Fibroblast of villous mesenchyme (primary cell): ENCODE measurements around the gene CHI3L1. TPM values are rescaled to one million over a fixed set of nuclear protein-coding genes. Genes with fewer than 3 reads are reported as not detected.

Source experiments
- DNase-seq: peaks from one replicate; pipeline ENCODE4 v3.0.0-alpha.2; 2010; ENCODE audit warnings: low read depth
- H3K4me3 ChIP-seq: 2 replicates; pipeline ENCODE4 v1.5.1; 2011; ENCODE audit warnings: low read depth, mild to moderate bottlenecking, low read length
- total RNA-seq: library from RNA; depleted of rRNA; stranded (reverse); fragments of >200 nt; gene quantifications from 2 replicates; pipeline ENCODE4 v1.2.3, GENCODE V29; 2012
- TF ChIP-seq, protein P1 (sequence below): IDR thresholded peaks from 2 replicates; pipeline ENCODE4 v1.5.1; 2012; ENCODE audit warnings: low read depth, mild to moderate bottlenecking, low read length; ENCODE audit not compliant: insufficient read depth

Gene CHI3L1
- total RNA-seq, 1 donor, result 136 TPM

DNA sequence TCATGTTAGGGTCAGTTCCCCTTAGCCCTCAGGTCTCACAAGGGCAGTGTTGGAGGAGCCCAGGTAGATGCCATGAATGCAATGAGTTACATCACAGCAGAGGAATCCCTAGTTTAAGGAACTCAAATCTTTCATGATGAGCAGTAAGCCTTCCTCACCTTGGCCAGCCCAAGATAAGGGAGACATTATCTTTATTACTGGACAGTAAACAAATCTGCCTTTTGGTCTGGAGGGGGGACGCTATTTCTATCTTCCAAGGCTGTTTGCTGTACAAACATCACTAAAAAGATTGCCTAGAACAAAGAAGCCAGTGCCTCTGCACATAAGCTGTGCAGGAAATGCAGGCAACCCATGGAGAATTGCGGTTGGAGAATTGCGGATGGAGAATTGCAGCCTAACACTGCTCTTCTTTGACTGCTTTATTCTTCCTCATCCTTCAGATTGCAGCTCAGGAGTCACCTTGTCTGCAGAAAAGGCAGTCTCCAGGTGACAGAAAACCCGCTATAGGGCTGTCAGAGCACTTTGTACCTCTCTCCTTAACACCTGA is 2.3 kb upstream of the CHI3L1 start:
- no peak for DNase-seq
- TF ChIP-seq, protein P1, sequence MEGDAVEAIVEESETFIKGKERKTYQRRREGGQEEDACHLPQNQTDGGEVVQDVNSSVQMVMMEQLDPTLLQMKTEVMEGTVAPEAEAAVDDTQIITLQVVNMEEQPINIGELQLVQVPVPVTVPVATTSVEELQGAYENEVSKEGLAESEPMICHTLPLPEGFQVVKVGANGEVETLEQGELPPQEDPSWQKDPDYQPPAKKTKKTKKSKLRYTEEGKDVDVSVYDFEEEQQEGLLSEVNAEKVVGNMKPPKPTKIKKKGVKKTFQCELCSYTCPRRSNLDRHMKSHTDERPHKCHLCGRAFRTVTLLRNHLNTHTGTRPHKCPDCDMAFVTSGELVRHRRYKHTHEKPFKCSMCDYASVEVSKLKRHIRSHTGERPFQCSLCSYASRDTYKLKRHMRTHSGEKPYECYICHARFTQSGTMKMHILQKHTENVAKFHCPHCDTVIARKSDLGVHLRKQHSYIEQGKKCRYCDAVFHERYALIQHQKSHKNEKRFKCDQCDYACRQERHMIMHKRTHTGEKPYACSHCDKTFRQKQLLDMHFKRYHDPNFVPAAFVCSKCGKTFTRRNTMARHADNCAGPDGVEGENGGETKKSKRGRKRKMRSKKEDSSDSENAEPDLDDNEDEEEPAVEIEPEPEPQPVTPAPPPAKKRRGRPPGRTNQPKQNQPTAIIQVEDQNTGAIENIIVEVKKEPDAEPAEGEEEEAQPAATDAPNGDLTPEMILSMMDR, result no peak
- H3K4me3 ChIP-seq, result no peak overlapping the region

GRCh38 chr1:203187689-203188264 is 1.3 kb upstream of the CHI3L1 start:
- no peak for DNase-seq
- no peak overlapping the region for H3K4me3 ChIP-seq
- TF ChIP-seq, protein P1, result no peak

DNA sequence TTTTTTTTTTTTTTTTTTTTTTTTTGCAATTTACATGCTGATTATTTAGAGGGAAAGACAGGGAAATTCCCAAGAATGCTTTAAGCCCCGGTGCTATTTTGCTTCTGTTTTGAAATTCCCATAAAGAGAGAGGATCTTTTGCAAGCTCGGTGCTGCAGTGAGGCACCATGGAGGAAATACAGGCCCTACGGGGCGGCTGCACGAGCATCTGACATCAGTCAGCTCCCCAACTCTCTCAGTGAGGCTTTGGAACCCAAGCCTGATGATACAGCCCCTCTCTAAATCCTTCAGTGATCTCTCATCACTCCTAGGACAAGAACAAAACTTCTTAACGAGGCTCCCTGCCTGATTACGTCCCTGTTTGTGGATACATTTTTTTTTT is 791 bp upstream of the CHI3L1 start:
- peak; percentile 64 for DNase-seq
- TF ChIP-seq, protein P1, result no peak
- no peak overlapping the region for H3K4me3 ChIP-seq

DNA sequence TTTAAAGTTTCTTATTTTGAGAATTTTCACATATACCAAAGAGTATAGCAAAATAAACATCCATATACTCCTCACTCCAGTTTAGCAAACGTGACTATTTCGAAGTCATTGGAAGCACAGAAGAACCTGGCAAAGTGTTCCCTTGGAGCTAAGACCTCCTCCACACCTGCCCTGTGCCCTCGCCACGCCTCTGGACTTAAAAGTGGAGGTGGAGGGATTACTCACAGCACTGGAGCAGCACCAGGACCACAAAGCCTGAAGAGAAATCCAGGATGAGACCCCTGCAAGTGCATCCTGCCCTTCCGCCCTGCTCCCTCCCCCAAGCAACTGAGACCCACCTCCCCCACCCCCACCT is 436 bp downstream of the CHI3L1 start:
- DNase-seq, result no peak
- H3K4me3 ChIP-seq, result no peak overlapping the region
- TF ChIP-seq, protein P1, result no peak

DNA sequence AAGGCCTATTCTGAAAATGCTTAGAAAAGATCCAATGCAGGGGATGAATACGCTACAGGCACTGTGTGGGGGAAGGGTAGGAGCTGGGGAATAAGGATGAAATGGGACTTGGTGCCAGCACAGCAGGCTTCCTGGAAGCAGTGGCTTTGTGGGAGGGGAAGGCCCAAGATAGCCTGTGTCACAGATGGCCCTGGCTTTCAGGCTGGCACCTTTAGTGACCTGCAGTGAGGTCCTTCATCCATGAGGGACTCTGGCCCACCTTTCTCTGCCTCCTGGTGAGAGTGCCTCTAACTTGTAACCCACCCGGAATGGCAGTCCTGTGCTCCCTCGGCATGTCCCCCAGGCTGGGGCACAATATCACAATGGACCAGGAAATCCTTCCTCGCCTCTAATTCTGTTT is 919 bp downstream of the CHI3L1 start:
- TF ChIP-seq, protein P1, result no peak
- DNase-seq, result no peak
- no peak overlapping the region for H3K4me3 ChIP-seq

DNA sequence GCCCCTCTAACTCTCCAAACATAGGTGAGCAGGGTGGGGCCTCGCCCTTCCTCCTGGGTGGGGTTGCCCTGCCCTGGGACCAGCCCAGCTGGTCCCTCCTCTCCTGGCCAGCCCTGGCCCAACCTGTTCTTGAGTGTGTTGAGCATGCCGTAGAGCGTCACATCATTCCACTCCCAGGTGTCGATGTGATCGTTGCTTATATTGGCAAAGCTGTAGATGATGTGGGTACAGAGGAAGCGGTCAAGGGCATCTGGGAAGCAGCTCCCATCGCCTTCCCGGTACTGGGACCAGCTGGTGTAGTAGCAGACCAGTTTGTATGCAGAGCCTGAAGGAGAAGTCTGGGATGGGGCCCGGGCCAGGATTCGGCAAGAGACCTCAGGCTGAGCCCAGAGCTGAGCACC is 1.4 kb downstream of the CHI3L1 start:
- TF ChIP-seq, protein P1, result no peak
- no peak for DNase-seq
- H3K4me3 ChIP-seq, result no peak overlapping the region

DNA sequence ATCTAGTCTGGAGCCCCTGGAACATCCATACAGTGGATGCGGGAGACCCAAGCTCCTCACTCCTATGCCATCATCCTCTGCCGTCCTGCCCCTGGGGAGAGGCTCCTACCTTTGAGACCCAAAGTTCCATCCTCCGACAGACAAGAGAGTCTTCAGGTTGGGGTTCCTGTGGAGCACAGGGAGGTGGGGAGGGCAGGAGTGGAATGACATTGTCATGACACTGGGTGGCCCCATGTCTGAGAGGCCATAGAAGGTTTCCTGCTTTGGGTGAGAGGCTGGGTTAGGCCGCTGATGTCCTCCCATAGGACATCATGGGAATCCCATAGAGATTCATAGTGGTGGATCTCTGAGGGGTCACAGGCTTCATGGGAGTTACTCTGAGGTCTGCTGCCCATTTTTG is 2.0 kb downstream of the CHI3L1 start:
- no peak for DNase-seq
- TF ChIP-seq, protein P1, result no peak
- no peak overlapping the region for H3K4me3 ChIP-seq
